Hematopoietic multipotent progenitor cell treated with erythropoietin and hydrocortisone succinate and interleukin-3 and kit ligand, for 17 days (in vitro differentiated cells): Measurements from ENCODE around the gene RYR3.

ENCODE experiments used
- DNase-seq: peaks from one replicate; pipeline ENCODE4 v3.0.0-alpha.2; 2015; ENCODE audit warnings: low spot score

The RYR3 gene

DNA sequence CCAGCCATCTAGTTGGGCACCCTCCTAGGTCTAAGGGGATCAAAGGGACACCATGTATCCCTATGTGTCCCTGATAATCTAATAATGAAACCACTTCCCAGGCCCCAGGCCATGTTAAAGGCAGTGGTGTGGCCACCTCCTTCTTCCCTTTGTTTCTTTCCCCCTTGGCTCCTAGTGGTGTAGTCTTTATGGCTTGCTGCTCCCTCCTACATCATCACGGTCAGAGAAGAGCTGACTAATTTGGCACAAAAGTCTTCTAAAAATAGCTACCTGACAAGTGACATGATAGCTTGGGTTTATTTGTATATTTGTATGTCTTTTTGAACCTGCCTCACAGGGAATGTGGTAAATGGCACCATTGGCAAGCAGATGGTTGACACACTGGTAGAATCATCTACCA is 526.5 kb downstream of the RYR3 start:
- no peak for DNase-seq

DNA sequence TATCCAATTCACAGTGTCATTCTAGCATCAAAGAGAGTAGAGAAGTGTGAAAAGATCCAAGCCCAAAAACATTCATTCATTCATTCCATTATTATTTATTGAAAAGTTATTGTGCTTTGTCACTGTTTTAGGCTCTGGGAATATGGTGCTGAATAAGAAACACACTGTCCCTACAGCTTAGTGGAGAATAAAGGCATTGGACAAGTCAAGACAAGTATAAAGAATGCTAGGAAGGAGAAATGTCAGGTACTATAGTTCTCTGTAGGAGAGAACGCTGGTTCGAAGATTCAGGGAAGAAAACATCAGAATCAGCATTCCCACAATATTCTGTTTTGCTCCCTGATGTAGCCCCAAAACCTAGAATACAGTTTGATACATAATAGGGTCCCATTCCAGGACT is 528.8 kb downstream of the RYR3 start:
- DNase-seq: no peak

DNA sequence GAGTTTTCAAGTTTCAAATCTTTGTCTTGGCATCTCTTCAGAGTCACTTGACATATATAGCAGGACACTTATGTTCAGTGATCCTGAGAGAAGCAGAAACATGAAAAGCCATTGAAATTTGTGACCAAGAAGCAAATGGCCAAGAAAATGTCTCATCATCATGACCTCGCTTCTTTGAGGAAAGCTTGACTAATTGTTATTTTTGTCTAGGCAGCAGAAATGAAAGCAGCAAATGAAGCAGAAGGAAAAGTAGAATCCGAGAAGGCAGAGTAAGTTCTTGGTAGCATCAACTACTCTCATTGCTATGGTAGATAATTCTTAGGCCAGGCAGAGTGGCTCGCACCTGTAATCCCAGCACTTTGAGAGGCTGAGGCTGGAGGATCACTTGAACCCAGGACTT is 529.8 kb downstream of the RYR3 start:
- DNase-seq: no peak

DNA sequence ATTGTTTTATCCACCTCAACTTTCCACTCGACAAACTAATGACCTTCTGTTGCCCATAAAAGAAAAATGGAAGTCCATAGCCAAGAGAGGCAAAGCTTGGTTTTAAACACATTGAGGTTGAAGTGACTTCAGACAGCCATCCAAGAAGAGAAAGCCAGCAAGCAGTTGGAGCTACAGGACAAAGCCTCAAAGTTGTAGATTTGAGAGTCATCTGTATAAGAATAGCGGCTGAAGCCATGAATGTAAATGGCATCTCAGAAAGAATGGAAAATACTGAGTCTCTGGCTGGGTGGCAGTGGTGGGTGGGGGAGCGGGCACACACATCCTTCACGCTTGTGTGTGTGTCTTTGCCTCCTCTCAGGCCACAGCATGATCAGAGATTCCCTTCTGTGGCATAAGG is 533.4 kb downstream of the RYR3 start:
- DNase-seq: no peak

DNA sequence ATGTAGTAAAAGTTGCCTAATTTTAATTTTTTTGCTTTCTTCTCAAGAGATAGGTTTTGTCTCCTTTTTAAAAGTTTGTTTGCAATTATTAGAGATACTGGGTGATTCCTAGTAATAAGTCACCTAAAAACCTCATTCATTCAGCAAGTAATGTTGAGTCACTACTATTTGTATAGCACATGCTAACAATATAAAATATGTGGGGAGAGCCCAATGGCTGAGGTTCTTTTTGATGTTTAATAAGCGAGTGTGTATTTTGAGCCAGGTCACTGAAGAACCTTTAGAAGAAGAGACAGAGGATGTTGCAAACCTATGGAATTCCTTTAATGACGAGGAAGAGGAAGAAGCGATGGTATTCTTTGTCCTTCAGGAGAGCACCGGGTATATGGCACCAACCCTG is 533.8 kb downstream of the RYR3 start:
- no peak for DNase-seq

DNA sequence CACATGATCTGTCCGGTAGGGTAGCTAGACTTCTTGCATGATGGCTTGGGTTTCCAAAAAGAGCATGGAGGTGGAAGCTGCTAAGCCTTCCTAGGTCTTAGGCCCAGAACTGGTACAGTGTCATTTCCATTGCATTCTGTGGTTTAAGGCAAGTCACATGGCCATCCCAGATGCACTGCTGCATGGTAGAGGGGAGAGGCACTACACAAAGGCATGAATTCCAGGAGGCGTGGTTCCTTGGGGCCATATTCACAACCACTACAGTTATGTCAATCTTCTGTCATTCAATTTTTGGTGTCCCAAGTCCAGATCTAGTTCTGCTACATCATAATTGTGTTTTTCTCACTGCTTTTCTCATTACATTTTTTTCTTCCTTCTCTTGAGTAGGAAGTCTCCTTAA is 535.4 kb downstream of the RYR3 start:
- DNase-seq: no peak

DNA sequence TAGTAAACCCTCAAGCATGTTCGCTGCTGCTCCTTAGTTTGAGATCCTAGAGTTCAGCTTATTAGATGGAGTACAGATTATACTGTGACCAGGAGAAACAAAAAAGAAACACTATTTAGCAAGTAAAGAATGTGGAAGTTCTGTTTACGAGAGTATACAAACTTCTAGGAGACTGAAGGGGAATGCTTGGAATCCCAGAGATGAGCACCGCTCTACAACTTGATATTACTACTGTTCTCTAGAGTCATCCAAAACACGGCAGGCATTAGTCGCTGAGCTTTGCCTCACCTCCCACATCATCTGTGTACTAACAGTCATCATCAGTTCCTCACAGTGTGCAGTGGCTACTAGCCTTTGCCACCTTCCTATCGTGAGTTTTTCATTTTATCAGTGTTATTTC is 536.1 kb downstream of the RYR3 start:
- DNase-seq: no peak

DNA sequence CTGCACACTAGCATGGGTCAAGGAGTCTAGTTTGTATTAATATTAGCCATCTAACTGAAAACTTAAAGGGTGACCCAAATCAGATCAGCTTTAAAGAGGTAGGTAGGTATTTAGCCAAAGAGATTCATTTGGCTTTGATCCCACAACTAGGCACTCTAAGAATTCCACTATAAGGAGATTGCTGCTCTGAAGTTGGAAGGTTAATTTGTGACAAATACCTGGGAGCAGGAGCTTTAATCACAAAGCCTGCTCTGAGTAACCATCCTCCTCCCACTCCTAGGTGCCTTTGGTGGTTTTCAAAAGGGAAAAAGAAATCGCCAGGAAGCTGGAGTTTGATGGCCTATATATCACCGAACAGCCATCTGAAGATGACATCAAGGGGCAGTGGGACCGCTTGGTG is 537.2 kb downstream of the RYR3 start:
- DNase-seq: no peak

DNA sequence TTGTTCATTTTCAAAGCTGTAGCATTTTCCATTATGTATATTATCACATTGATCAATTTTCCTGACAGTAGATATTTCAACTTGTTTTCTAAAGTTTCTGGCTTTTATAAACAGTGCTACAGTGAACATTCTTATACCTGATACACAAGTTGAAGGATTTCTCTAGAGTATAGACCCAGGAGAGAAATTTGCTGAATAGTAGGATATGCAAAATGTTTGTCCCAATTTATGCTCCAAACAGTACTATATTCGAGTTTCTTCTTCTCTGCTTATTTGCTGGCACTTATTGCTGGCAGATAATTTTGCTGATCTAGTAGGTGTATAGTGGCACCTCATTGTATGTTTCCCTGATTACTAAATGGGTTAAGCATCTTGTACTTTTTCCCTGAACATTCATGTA is 540.3 kb downstream of the RYR3 start:
- DNase-seq: no peak

DNA sequence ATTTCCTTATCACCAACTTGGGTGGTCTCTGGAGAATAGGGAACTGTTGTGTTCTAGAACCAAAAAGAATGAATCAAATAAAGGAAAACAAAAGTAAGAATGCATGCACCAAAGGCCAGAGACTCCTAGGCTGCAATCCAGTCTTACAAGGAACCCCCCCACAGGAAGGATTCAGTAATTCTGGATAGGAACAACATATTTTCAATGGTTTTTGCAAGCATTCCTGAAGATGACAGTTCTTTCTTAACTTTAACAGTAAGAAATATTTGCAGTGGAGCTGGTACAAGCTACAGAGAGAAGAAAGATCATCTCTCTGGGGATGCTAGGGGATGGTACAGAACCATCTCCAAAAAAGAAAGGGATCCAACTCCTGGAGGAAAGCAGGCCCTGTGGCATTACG is 541.3 kb downstream of the RYR3 start:
- DNase-seq: no peak

DNA sequence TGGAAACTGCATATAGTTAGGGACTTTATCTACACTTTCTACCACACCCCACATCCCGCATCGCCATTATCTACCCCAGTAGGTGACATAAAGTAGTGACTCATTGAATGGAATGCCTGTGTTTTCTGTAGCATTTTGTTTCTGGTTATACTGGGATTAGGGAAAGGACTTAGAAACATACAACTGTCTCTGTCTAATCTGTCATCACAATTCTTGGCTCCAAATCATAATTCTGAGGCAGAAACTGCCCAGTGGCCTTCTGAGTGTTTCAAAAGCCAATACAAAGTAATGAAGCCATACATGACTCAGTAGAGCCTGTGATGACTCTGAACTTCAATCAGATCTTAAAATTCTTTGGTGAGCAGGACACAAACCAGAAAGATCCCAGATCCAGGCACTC is 541.8 kb downstream of the RYR3 start:
- DNase-seq: no peak

DNA sequence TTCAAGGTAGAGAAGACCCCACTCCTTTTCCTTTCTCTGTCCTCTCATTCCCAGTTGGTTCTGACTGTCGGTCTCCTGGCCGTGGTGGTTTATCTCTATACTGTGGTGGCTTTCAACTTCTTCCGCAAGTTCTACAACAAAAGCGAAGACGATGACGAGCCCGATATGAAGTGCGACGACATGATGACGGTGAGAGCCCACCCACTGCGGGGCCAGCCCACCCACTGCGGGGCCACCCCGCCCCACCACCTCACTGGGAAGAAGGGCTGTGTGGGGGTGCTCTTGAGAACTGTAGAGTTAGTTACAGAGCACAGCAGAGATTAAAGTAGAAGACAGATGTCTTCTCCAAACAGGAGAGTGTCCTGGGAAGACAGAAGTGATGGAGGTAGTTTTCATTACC is 547.0 kb downstream of the RYR3 start:
- no peak for DNase-seq

DNA sequence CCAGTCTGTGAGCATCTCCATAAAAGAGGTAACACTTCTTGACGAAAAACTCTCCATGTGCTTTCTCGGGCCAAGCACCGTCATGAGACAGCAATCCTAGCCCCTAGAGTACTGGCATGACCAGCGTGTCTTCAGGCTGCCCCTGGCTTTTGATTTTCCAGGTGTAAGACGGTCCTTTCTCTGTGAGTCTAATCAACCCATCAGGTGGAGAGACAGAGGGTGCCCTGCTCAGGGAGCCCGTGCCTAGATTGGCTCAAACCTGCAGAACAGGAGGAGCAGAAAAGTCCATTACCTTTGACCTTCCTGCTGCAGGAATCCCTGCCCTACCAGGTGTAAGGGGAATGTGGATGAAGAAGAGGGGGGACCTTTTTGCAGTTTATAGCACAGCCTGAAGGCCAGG is 548.1 kb downstream of the RYR3 start:
- DNase-seq: no peak

DNA sequence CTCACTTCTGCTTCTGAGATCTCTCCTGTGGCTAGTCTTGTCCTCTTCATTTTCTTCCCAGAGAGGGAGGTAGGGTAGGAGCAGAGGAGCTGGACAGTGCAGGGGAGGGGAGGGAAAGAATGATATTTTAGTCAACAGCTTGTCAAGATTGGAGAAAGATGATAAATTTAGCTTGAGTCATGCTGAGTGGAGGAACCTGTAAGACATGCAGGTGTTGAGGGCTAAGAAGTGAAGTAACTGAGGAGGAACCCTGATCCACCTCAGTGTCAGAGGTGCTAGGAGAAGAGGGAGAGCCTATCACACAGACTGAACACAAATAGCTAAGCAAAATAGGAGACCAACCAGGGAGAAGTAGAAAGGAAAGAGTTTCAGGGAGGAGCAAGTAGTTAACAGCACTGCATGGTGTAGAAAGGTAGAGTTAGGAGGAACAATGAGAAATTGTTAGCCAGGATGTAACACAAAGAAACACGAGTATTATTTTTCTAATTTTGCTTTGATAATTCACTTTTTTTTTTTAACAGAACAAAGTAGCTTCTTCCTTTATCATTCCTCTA is 549.3 kb downstream of the RYR3 start:
- DNase-seq: no peak

DNA sequence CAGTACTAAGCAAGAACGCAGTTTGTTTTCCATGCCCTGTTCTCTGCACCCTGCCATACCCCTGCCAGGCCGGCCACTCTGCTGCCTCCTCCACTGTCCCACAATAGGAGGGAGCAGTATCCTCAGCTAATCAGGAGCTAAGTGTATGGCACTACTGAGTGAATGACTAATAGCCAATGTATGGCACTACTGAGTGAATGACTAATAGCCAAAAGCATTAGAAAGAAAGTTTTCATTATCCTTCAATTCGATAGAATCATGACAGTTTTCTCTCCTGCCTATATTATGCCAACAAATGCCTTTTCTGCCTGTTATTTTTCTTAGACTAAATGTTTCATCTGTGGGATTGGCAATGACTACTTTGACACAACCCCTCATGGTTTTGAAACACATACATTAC is 550.0 kb downstream of the RYR3 start:
- DNase-seq: no peak

DNA sequence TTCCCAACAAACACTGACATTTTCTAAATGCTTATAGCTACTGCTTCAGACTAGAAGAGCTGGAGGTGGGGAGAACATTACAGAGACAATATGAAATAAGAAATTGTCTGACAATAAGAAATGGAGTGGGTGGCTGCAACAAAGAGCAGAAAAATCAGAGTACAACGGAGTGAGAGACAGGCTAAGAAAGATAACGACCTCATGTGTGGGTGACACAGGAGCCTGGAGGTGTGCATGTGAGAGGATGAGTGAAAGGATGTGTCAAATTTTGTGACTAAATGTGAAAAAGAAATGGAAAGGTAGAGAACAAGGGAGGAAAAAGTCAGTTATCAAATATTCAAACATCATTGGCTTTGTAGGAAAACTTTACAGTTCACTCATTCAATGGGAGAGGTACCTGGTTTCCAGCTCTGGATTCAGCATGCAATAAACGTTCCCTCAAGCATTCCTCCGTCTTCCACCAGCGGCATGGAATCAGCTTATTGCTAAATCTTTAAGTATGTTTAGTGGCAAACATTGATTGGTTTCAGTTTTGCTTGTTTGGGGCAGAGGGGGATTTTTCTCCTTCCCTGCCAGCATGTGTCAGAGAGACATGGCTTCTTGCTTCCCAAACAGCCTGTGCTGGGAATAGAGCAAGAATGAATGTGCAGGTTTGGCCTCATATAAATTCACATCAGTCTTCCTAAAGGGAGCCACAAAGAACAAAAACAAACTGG is 553.8 kb downstream of the RYR3 start:
- DNase-seq: no peak

DNA sequence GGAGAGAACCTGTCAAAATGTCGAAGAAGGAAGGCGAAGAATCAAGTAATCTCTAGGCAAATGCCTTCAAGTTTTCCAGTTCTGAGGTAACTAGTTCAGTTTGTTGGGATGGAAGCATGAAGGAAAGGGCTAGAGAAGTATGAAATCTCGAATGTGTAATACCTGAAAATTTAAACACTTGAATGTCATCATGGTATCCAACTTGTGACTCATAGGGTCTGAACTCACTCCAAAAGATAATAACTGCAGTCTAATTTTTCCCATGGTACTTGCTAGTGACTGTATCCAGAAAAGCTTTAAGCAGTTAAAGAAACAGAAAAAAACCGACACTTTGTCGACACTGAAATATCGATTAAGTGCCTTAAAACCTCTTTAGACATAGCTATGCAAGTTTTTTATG is 554.6 kb downstream of the RYR3 start:
- DNase-seq: no peak

DNA sequence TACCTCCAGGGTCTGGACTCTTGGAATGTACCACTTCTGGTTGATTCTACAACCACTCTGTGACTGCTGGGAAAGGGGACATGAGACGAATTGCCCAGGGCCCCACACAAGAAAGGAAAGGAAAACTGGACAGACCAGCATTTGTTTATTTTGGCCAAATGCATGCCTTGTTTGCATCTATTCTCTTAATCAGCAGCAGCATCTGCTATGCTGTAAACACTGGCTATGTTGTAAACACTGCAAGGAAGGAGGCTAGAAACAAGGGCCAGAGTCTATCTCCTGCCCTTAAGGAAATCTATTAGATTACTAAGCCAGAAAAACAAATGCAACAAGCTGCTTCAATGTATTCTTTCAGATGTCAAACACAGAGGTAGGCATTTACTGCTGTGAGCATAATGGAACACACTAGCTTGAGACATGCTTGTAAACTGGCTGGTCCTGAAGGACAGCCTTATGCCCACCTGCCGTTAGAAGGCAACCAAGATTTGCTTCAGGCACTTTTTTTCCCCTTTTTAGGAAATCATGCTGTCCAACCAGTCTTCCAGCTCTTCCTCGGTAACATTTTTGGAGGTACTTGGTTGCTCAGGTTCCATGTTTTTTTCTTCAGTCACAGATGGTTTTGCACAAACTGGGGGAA is 555.5 kb downstream of the RYR3 start:
- DNase-seq: no peak

DNA sequence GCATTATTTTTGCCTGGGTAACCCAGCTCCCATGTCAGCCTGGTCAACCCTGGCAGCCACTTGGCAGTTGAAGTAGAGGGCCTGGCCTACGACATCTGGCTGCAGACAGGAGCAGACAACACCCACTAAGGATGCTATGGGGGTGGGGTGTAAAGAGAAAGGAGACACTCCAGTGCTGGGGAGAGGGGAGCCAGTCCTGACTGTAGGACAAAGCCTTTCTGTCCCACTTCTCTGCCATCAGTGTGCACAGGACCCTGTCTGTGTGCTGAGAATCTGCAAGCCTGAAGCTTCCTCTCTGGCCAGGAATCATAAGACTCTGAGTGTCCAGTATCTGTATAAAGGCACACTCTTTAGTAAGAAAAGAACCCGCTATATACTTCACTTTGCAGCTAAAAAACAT is 561.2 kb downstream of the RYR3 start:
- no peak for DNase-seq

DNA sequence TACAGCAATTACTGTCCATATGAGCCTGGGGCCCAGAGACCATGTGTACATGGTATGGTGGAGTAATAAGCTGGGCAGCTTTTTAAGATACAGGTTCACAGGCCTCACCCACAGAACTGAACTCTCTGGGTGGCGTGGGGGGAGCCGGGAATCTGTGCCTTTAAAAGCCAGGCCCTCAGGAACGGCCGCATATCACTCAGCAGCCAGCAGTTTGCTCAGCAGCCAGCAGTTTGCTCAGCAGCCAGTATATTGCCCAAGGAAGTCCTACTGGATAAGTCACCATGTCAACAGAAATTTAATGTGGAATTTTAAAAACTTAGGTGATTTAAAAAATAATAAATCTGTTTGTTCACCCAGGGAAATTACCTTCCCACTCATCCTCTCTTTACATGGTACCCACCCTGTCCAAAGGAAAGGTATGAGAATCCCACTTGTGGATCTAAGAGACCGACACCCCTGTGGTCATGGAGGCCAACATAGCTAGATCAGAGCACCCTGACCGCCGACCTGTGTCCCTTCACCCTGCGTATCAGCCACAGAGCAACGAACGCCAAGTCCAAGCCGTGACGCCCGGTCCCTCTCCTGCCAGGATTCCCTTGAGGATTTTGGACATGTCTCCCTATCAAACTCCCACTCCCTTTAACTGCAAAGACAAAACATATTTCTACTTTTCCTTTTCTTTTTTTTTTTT is 561.8 kb downstream of the RYR3 start:
- DNase-seq: no peak

DNA sequence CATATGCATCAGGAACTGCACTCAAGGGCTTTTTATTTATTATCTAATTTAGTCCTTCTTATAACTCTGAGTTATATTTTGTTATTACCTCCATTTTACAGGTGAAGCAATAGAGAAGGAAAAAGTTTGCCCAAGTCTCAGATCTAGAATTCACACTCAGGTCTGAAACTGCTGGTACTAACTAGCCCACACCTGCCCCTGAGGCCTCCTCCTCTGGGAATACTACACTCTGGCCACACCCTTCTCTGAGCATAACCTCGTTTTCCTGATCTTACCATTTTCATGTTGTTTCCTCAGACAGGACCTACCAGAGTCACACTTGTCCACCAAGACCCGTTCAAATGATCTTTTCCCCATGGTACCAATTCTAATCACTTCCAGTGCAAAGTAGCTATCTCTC is 563.4 kb downstream of the RYR3 start:
- DNase-seq: no peak

DNA sequence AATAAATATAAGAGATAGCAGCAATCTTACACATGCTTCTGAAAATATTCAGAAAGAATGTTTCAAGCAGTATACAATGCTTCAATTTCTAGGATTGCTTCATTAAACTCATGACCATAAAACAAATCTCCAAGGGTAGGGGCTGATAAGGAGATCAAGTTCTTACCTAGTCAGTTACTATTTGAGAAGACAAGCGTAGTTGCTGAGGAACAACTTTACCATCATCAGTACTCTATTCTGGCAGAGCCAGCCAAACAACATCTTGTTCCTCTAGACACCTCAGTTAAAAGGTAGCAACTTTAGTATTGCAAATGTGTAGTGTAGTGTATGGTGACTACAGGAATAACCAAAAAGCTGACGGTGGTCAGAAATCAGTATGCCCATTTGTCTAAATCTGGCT is 572.2 kb downstream of the RYR3 start:
- no peak for DNase-seq

DNA sequence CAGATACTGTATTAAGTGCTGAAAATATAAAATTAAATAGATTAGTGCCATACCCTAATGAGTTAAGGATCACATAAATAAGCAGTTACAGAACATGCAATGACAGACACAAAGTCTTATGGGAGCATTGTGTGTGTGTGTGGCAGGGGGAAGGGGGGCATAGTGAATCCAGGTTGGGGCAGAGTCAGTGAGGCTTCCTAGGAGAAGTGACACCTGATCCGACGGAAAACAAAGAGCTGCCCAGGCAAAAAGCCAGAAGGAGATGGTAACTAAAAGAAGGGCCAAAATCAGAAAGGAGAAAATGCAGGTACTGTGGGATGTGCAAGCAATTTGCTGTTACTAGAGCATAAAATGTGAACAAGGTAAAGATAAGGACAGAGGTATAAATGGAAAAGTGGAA is 577.4 kb downstream of the RYR3 start:
- DNase-seq: no peak
